EH (cell line): ENCODE data around the gene EXD3.

Experiments
- DNase-seq: peaks from one replicate; pipeline ENCODE4 v3.0.0-alpha.2; 2015; ENCODE audit warnings: low read depth

Gene EXD3

GRCh38 chr9:137447722-137448601 is 25.0 kb upstream of the EXD3 start:
- no peak for DNase-seq

- DNase-seq = peak; percentile 36
These were observed 24.0 kb upstream of the EXD3 start for GRCh38 chr9:137446851-137447471.

- no peak for DNase-seq
These were observed 23.0 kb upstream of the EXD3 start for GRCh38 chr9:137445930-137446431.

GRCh38 chr9:137445275-137445807 is 22.4 kb upstream of the EXD3 start:
- DNase-seq = peak; percentile 80

GRCh38 chr9:137444106-137444790 is 21.3 kb upstream of the EXD3 start:
- DNase-seq = no peak

GRCh38 chr9:137441935-137442321 is 19.0 kb upstream of the EXD3 start:
- DNase-seq = no peak

GRCh38 chr9:137441289-137441934 is 18.4 kb upstream of the EXD3 start, which contains the start of gene ENTPD8:
TSS of gene ENTPD8 (minus strand) at chr9:137441357. CDS start at chr9:137438285, 3,072 bp downstream.
- DNase-seq = no peak

- no peak for DNase-seq
These were observed 16.3 kb upstream of the EXD3 start for GRCh38 chr9:137439158-137439714.

- no peak for DNase-seq
These were observed 15.7 kb upstream of the EXD3 start for GRCh38 chr9:137438591-137439157.

GRCh38 chr9:137437691-137438590 is 15.0 kb upstream of the EXD3 start:
- no peak for DNase-seq

- DNase-seq = no peak
These were observed 14.0 kb upstream of the EXD3 start for GRCh38 chr9:137436761-137437600.

GRCh38 chr9:137435980-137436760 is 13.2 kb upstream of the EXD3 start:
- peak; percentile 86 for DNase-seq

GRCh38 chr9:137435381-137435891 is 12.5 kb upstream of the EXD3 start:
- no peak for DNase-seq

- DNase-seq = no peak
These were observed 11.8 kb upstream of the EXD3 start for GRCh38 chr9:137434498-137435380.

GRCh38 chr9:137433916-137434431 is 11.0 kb upstream of the EXD3 start:
- no peak for DNase-seq

- no peak for DNase-seq
These were observed 10.5 kb upstream of the EXD3 start for GRCh38 chr9:137433349-137433915.
